Activated CD8-positive, alpha-beta memory T cell treated with anti-CD3 and anti-CD28 coated beads for 1 hour (primary cell): ENCODE data around the gene SLC1A4.

Source experiments
- DNase-seq, 2 donors: peaks; one replicate each; pipeline ENCODE4 v3.0.0-alpha.2; 2020; ENCODE audit warnings: low read depth in 1 of 2; ENCODE audit errors: extremely low read depth in 1 of 2

Gene SLC1A4

DNA sequence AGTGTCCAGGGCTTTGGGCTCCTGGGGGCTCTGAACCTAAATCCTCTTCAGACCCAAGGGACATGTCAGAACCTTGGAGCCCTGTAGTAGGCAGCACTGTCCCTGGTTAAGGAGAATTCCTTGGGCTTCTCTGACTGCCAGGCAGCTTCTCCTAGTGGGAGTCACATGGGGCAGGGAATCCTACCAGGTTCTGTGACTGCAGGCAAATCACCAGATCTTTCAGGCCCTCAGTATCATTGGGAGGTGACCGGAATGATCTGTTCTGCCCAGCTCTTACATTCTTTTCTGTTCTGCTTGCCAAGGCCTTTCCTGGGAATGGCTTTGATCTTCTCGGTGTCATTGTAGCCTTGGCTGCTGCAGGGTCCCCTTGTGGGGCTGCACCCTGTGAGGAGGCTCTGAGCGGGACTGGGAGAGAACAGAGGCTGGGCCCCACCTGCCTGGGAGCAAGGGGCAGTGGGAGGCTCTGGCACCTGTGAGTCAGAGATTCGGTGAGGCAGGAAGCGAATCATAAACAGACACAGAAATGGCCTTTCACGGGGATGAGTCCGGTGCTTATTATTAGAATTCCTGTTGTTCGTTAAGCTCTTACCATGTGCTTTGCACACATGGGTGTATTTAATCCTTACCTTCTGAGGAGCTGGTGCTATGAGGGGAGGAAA is 81.1 kb downstream of the SLC1A4 start:
- DNase-seq = no peak

- DNase-seq = no peak
Measured at GRCh38 chr2:65070856-65071255, 81.7 kb downstream of the SLC1A4 start.

DNA sequence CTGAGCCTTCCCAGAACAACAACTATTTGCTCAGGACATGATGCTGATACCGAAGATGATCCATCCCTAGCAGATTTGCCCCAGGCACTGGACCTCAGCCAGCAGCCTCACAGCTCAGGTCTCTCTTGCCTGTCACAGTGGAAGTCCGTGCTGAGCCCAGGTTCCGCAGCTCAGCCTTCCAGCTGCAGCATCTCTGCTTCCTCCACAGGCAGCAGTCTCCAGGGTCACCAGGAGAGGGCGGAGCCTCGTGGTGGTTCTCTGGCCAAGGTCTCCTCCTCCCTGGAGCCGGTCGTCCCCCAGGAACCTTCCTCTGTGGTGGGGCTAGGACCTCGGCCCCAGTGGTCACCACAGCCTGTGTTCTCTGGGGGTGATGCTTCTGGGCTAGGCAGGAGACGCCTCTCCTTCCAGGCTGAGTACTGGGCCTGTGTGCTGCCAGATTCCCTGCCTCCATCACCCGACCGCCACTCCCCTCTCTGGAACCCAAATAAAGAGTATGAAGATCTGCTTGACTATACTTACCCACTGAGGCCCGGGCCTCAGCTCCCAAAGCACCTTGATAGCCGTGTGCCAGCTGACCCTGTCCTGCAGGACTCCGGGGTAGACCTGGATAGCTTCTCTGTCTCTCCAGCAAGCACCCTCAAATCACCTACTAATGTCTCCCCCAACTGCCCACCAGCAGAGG is 82.4 kb downstream of the SLC1A4 start:
- no peak for DNase-seq

DNA sequence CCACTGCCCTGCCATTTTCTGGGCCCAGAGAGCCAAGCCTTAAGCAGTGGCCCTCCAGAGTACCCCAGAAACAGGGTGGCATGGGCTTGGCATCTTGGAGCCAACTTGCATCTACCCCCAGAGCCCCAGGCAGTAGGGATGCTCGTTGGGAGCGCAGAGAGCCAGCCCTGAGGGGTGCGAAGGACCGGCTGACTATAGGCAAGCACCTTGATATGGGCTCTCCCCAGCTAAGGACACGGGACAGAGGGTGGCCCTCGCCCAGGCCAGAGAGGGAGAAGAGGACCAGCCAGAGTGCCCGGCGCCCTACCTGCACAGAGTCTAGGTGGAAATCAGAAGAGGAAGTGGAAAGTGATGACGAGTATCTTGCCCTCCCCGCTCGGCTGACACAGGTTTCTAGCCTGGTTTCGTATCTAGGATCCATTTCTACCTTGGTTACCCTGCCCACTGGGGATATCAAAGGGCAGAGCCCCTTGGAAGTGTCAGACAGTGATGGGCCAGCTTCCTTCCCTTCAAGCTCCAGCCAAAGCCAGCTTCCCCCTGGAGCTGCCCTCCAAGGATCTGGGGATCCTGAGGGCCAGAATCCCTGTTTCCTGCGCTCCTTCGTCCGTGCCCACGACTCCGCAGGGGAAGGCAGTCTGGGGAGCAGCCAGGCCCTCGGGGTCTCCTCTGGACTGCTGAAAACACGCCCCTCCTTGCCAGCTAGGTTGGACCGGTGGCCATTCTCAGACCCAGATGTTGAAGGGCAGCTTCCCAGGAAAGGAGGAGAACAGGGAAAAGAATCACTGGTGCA is 83.2 kb downstream of the SLC1A4 start:
- DNase-seq = no peak
